Sigmoid colon (tissue), 7 donors: ENCODE results near the gene MUC6. TPM values are rescaled to one million over a fixed set of nuclear protein-coding genes. Genes with fewer than 3 reads are reported as not detected.

Source experiments
- DNase-seq: peaks from one replicate; pipeline ENCODE4 v3.0.0-alpha.2; 2019
- H3K27ac ChIP-seq, 4 donors: fragments of 200-600 bp; sonication (generic); one replicate each; pipeline ENCODE4 v1.5.1; 2016 to 2019; ENCODE audit warnings: mild to moderate bottlenecking in 1 of 4
- H3K27me3 ChIP-seq, 3 donors: fragments of 200-600 bp; sonication (generic); one replicate each; pipeline ENCODE4 v1.5.1; 2019; ENCODE audit warnings: mild to moderate bottlenecking in 1 of 3
- H3K36me3 ChIP-seq, 4 donors: fragments of 200-600 bp; sonication (generic); one replicate each; pipeline ENCODE4 v1.5.1; 2016 to 2019
- H3K4me1 ChIP-seq, 4 donors: fragments of 200-600 bp; sonication (generic); one replicate each; pipeline ENCODE4 v1.5.1; 2017 to 2019
- H3K4me3 ChIP-seq, 4 donors: fragments of 200-600 bp; sonication (generic); one replicate each; pipeline ENCODE4 v1.5.1; 2017 to 2019; ENCODE audit warnings: mild to moderate bottlenecking in 2 of 4, moderate library complexity in 1 of 4
- H3K9me3 ChIP-seq, 4 donors: fragments of 200-600 bp in 3 of 4; sonication (generic) in 3 of 4; one replicate each; pipeline versions ENCODE4 v1.5.1 to v1.6.1; 2013 to 2019
- EP300 ChIP-seq, 4 donors: sonication (generic); formaldehyde crosslinking; IDR thresholded peaks; one replicate each; pipeline ENCODE4 v1.6.1; 2017; ENCODE audit warnings: antibody characterized with exemption in 4 of 4
- POLR2A ChIP-seq, 2 donors: fragments of 450-650 bp; IDR thresholded peaks; one replicate each; pipeline ENCODE4 v1.6.1; 2016; ENCODE audit warnings: antibody characterized with exemption in 2 of 2, mild to moderate bottlenecking in 2 of 2, moderate library complexity in 2 of 2
- POLR2AphosphoS5 ChIP-seq, 4 donors: sonication (generic); formaldehyde crosslinking; IDR thresholded peaks; one replicate each; pipeline ENCODE4 v1.6.1; 2017; ENCODE audit warnings: antibody characterized with exemption in 4 of 4
- WGBS, 2 donors: extraction: QIAGEN DNeasy Blood & Tissue Kit; methylation state at CpG; one replicate each; pipeline ENCODE4 v1.1.7; 2013; 5-methylcytosine and 5-hydroxymethylcytosine counted together
- intact Hi-C: fragments of 100-400 bp; cut with DNase I; formaldehyde crosslinking; loops from one replicate; pipeline ENCODE4 v1.15.1; 2023
- polyA plus RNA-seq, 3 donors: library from polyadenylated mRNA; stranded (reverse); fragments of 200-250 nt; gene quantifications; one replicate each; pipeline ENCODE4 v1.2.3, GENCODE V29; 2013
- total RNA-seq, 4 donors: library from RNA; depleted of rRNA; stranded (reverse); fragments of >200 nt; gene quantifications; one replicate each; pipeline ENCODE4 v1.1.0, GENCODE V29; 2016
- TF ChIP-seq, protein P1 (sequence below), 4 experiments: fragments of 450-650 bp in 3 of 4; fragments of 200-600 bp in 1 of 4; IDR thresholded peaks; one replicate each; pipeline ENCODE4 v1.5.1; 2016 to 2019; ENCODE audit warnings: antibody characterized with exemption in 4 of 4, mild to moderate bottlenecking in 3 of 4, moderate library complexity in 2 of 4
- donor health status: healthy with polysubstance abuse.
- donor health status: Bipolar disorder and iron deficiency.
- donor health status: healthy.

The MUC6 gene
- total and polyA plus RNA-seq, 7 donors, result under 0.01 to 0.04 TPM; not detected in 5

DNA sequence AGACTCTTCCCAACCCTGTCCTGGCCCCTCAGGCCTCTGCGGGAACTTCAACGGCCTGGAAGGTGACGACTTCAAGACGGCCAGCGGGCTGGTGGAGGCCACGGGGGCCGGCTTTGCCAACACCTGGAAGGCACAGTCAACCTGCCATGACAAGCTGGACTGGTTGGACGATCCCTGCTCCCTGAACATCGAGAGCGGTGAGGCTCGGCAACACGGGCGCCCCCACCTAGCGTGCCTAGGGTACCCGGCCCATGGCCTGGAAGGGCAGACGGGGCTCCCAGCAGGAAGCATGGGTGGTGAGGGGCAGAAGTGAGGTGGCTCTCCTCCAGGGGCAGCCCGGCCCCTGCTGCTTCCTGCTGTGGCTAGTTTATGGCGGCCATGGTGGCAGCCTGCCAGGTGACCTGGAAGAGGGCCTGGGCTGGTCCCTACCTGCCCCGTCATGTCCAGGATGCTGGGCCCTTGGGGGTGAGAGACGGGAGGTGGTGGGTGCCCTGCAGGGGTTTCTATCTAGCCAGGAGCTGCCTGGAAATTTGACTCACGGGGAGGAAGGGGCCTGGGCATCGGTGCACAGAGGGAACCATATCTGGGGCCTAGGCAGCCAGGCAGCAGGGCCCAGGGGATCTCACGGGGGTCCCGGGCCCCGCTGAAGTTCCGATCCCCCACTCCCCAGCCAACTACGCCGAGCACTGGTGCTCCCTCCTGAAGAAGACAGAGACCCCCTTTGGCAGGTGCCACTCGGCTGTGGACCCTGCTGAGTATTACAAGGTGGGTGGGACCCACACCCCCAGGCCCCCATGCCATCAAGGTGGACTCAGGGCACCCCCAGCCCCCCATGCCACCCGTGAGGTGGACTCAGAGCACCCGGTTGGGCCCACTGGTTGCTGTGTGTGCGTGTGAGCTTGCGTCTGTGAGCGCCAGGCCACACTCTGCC, 47.4 kb upstream of the MUC6 start:
- no peak overlapping the region for H3K4me3 ChIP-seq
- no peak for TF ChIP-seq POLR2AphosphoS5 (IDR thresholded peaks at IDR 0.05)
- H3K4me1 ChIP-seq, result no peaks in the 10 kb centered on the region
- DNase-seq, result peak; percentile 58
- peaks cover 0 to 4% (median 0%) of the 10 kb centered on the region in 3 donors for H3K27me3 ChIP-seq
- H3K9me3 ChIP-seq, result no peaks in the 10 kb centered on the region
- intact Hi-C loops, result no loop called here
- no peak overlapping the region for H3K27ac ChIP-seq
- WGBS, 2 donors, result 62 to 77% methylated on average over 34 of the region's 34 CpGs
- H3K36me3 ChIP-seq, result no peaks in the 10 kb centered on the region

DNA sequence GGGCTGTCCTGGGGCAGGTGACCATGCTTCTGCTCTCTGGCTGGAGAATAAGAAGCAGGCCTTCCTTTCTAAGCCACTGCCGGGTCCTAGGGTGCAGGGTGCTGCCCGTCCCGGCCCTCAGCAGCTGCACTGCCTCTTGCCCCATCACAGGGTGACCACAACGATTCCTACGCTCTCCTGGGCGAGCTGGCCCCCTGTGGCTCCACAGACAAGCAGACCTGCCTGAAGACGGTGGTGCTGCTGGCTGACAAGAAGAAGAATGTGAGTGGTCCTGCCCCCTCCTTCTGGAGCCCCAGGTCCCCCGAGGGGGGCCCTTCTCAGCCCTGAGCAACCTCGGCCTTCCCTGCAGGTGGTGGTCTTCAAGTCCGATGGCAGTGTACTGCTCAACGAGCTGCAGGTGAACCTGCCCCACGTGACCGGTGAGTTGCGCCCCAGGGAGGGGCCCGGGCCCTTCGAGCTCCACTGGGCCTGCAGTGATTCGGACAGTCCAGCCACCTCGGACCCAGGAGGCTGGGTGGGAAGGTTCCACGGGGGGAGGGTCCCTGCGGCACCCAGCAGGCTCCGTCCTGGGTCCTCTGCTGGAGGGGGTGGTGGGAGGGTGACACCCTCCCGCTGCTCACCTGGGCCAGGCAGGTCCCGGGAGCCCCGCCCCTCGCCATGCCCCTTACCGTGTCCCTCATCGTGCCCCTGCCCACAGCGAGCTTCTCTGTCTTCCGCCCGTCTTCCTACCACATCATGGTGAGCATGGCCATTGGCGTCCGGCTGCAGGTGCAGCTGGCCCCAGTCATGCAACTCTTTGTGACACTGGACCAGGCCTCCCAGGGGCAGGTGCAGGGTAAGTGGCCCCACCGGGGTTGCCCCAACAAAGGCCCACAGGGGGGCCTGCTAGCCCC, 46.5 kb upstream of the MUC6 start:
- Histone ChIP-seq H3K27me3 (peaks cover 0 to 4% (median 0%) of the 10 kb centered on the region in 3 donors), H3K4me1 (no peaks in the 10 kb centered on the region), H3K9me3 (no peaks in the 10 kb centered on the region), H3K4me3 (no peak overlapping the region), H3K36me3 (no peaks in the 10 kb centered on the region), H3K27ac (no peak overlapping the region)
- 67 to 82% methylated on average over 33 of the region's 33 CpGs for WGBS, 2 donors
- DNase-seq, result peak; percentile 57
- intact Hi-C loops, result no loop called here
- TF ChIP-seq POLR2A (IDR thresholded peaks at IDR 0.05) (no peak), EP300 (IDR thresholded peaks at IDR 0.05) (no peak), POLR2AphosphoS5 (IDR thresholded peaks at IDR 0.05) (no peak)
- TF ChIP-seq, protein P1, sequence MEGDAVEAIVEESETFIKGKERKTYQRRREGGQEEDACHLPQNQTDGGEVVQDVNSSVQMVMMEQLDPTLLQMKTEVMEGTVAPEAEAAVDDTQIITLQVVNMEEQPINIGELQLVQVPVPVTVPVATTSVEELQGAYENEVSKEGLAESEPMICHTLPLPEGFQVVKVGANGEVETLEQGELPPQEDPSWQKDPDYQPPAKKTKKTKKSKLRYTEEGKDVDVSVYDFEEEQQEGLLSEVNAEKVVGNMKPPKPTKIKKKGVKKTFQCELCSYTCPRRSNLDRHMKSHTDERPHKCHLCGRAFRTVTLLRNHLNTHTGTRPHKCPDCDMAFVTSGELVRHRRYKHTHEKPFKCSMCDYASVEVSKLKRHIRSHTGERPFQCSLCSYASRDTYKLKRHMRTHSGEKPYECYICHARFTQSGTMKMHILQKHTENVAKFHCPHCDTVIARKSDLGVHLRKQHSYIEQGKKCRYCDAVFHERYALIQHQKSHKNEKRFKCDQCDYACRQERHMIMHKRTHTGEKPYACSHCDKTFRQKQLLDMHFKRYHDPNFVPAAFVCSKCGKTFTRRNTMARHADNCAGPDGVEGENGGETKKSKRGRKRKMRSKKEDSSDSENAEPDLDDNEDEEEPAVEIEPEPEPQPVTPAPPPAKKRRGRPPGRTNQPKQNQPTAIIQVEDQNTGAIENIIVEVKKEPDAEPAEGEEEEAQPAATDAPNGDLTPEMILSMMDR (IDR thresholded peaks at IDR 0.05), result no peak

DNA sequence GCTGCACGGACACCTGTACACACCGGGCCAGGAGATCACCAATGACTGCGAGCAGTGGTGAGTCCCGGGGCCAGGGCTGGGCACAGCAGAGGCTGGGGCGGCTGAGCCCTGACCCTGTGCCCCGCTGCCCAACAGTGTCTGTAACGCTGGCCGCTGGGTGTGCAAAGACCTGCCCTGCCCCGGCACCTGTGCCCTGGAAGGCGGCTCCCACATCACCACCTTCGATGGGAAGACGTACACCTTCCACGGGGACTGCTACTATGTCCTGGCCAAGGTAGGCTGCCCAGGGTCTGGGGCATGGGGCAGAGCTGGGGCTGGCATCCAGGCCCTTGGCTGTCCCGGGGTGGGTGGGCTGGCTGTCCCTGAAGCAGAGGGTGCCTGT, 45.8 kb upstream of the MUC6 start:
- Histone ChIP-seq H3K4me1 (no peaks in the 10 kb centered on the region), H3K4me3 (no peak overlapping the region), H3K36me3 (no peaks in the 10 kb centered on the region), H3K27me3 (peaks cover 0 to 7% (median 0%) of the 10 kb centered on the region in 3 donors), H3K9me3 (no peaks in the 10 kb centered on the region), H3K27ac (no peak overlapping the region)
- intact Hi-C loops, result no loop called here
- peak; percentile 57 for DNase-seq
- WGBS, 2 donors, result 58 to 92% methylated on average over 14 of the region's 14 CpGs
- TF ChIP-seq, protein P1 (IDR thresholded peaks at IDR 0.05), result no peak
- TF ChIP-seq POLR2AphosphoS5 (IDR thresholded peaks at IDR 0.05) (no peak), EP300 (IDR thresholded peaks at IDR 0.05) (no peak), POLR2A (IDR thresholded peaks at IDR 0.05) (no peak)

DNA sequence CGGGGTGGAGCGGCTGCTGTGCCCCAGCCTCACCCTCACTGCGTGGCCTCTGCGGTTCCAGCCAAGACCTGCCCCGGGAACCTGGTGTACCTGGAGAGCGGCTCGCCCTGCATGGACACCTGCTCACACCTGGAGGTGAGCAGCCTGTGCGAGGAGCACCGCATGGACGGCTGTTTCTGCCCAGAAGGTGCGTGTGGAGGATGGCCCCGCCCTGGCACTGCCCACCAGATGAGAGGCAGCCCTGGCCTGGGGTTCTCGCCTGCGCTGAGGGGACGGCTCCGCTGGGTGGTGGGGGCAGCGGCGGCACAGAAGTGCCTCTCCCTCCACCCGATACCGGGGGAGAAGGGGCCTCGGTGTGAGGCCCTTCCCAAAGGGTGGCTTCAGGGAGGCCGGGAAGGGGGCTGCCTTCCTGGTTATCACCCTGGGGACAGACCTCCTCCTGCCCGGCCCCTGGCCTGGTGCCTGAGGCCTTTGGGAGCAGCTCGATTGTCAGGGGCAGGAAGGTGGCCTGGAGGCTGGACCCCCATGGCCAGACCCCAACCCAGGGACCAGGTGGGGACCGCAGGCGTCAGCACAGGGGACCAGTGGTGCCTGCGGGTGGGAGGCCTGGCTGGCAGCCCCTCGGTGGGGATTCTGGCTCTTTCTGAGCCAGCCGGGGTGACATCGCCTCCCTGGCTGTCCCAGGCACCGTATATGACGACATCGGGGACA, 45.2 kb upstream of the MUC6 start:
- Histone ChIP-seq H3K4me1 (no peaks in the 10 kb centered on the region), H3K27me3 (peaks cover 0 to 7% (median 0%) of the 10 kb centered on the region in 3 donors), H3K9me3 (no peaks in the 10 kb centered on the region), H3K36me3 (no peaks in the 10 kb centered on the region), H3K4me3 (no peak overlapping the region), H3K27ac (no peak overlapping the region)
- peak; percentile 61 for DNase-seq
- intact Hi-C loops, result no loop called here
- WGBS, 2 donors, result 63 to 85% methylated on average over 33 of the region's 33 CpGs
- TF ChIP-seq POLR2A (IDR thresholded peaks at IDR 0.05), result no peak

DNA sequence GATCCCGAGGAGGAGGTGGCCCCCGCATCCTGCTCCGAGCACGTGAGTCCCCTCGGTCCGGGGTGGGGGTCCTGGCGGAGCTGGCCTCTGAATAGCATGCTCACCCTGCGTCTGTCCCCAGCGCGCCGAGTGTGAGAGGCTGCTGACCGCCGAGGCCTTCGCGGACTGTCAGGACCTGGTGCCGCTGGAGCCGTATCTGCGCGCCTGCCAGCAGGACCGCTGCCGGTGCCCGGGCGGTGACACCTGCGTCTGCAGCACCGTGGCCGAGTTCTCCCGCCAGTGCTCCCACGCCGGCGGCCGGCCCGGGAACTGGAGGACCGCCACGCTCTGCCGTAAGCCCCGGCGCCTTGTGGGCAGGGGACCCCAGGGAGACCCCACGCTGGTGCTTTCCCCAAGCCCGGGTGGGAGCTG, 41.7 kb upstream of the MUC6 start:
- Histone ChIP-seq H3K4me1 (no peaks in the 10 kb centered on the region), H3K27me3 (peaks cover 0 to 25% (median 4%) of the 10 kb centered on the region in 3 donors), H3K9me3 (no peaks in the 10 kb centered on the region), H3K4me3 (no peak overlapping the region), H3K36me3 (no peaks in the 10 kb centered on the region), H3K27ac (no peak overlapping the region)
- intact Hi-C loops, result no loop called here
- WGBS, 2 donors, result 76 to 90% methylated on average over 39 of the region's 39 CpGs
- peak; percentile 57 for DNase-seq
- TF ChIP-seq, protein P1 (IDR thresholded peaks at IDR 0.05), result no peak
- TF ChIP-seq EP300 (IDR thresholded peaks at IDR 0.05), result no peak
- TF ChIP-seq POLR2A (IDR thresholded peaks at IDR 0.05), result no peak
